ENCODE results near the gene ELFN1. TPM values are rescaled to one million over a fixed set of nuclear protein-coding genes. Genes with fewer than 3 reads are reported as not detected.

Gene ELFN1
- total RNA-seq, 1 donor from 2014 or later: 19.7 TPM

DNA sequence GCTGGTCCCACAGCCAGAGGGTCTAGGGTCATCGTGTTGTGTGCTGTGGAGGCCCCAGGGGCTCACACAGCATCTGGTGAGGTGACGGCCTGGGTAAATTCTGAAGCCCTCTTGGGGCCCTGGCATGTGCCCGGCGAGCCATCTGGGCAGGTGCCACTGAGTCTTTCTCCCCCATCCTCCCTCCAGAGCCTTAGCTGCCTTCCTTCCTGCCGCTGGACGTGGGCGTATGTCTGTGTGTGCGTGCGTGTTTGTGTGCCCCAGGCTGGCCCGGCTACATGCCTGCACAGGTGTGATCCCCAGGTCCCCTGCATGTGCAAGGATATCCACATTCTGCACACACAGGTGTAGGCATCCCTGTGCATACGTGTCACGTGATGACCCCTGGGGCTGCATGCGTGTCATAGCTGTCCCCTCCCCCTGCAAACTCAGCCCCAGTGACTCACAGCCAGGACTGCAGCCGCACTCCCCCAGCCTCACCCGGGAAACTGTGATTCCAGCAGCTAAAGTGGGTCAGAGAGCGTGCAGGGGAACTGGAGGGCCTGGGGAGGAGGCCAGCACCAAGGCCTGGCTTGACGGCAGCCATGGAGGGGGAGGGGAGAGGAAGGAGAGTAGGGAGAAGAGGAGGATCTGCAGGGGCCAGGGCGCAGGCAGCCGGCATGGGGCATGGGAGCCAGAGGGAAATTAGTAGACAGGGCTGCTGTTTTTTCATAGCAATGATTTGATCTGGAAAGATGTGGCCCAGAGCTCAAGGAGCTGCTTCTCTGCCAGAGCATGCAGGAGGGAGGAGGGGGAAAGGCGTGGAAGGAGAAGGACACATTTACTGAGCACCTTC is 46.4 kb downstream of the ELFN1 start:
- Mint-ChIP-seq H3K27ac (ENCODE audit: unreplicated experiment) (no peak overlapping the region), H3K4me1 (ENCODE audit: low read depth, unreplicated experiment) (peaks cover 16% of the 10 kb centered on the region), H3K4me3 (ENCODE audit: unreplicated experiment) (no peak overlapping the region), H3K27me3 (ENCODE audit: low read depth, unreplicated experiment) (no peaks in the 10 kb centered on the region), H3K36me3 (ENCODE audit: low read depth, unreplicated experiment) (peaks cover 10% of the 10 kb centered on the region), H3K9me3 (ENCODE audit: unreplicated experiment) (no peaks in the 10 kb centered on the region)
- H2AFZ ChIP-seq (ENCODE audit: low read depth, low read length): no peak overlapping the region
- TF ChIP-seq, protein P1, sequence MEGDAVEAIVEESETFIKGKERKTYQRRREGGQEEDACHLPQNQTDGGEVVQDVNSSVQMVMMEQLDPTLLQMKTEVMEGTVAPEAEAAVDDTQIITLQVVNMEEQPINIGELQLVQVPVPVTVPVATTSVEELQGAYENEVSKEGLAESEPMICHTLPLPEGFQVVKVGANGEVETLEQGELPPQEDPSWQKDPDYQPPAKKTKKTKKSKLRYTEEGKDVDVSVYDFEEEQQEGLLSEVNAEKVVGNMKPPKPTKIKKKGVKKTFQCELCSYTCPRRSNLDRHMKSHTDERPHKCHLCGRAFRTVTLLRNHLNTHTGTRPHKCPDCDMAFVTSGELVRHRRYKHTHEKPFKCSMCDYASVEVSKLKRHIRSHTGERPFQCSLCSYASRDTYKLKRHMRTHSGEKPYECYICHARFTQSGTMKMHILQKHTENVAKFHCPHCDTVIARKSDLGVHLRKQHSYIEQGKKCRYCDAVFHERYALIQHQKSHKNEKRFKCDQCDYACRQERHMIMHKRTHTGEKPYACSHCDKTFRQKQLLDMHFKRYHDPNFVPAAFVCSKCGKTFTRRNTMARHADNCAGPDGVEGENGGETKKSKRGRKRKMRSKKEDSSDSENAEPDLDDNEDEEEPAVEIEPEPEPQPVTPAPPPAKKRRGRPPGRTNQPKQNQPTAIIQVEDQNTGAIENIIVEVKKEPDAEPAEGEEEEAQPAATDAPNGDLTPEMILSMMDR (IDR thresholded peaks at IDR 0.05; ENCODE audit: insufficient read depth, low read depth, low read length): no peak
- no peak for TF ChIP-seq EZH2 (IDR thresholded peaks at IDR 0.05; ENCODE audit: insufficient read depth, low read length)
- H3K4me1 ChIP-seq (ENCODE audit: insufficient read depth, low read length): peaks cover 12% of the 10 kb centered on the region
- H4K20me1 ChIP-seq (ENCODE audit: insufficient read depth, low read length): peaks cover 6% of the 10 kb centered on the region
- no peak overlapping the region for H3K4me3 ChIP-seq (ENCODE audit: insufficient read depth, low read depth, low read length)
- FAIRE-seq (no peak), DNase-seq (ENCODE audit: low read depth) (peak; percentile 61)
- peak overlapping the region; percentile 72 for H3K4me2 ChIP-seq (ENCODE audit: low read length)
- no peak overlapping the region for H3K9ac ChIP-seq (ENCODE audit: low read length)
- no peaks in the 10 kb centered on the region for H3K36me3 ChIP-seq (ENCODE audit: insufficient read depth, low read length)
- no peaks in the 10 kb centered on the region for H3K79me2 ChIP-seq (ENCODE audit: insufficient read depth, low read length)
- peaks cover 4% of the 10 kb centered on the region for H3K9me3 ChIP-seq (ENCODE audit: insufficient read depth, low read depth, low read length)
- no peaks in the 10 kb centered on the region for H3K27me3 ChIP-seq (ENCODE audit: insufficient read depth, low read length)
- no peak overlapping the region for H3K27ac ChIP-seq (ENCODE audit: low read depth, low read length)

DNA sequence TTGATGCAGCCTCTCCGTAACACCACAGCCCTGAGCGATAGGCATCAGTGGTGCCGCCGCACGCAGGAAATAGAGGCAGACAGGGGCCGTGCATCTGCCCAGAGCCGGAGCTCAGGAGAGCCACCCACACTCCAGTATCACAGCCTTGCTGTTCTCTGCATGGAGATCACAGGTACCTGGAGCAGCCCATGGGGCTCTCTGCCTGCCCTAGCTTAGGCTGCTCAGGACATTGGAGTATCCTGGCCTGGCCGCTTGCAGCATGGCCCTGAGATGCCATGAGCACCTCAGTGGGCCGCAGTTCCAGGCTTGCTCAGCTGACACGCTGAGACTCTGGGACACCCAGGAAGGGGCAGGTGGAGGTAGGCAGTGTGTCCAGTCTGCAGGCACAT is 47.0 kb downstream of the ELFN1 start:
- no peak for FAIRE-seq
- H3K27ac ChIP-seq (ENCODE audit: low read depth, low read length): no peak overlapping the region
- H3K27ac Mint-ChIP-seq (ENCODE audit: unreplicated experiment): peak overlapping the region; percentile 18

More for the DNA sequence above, 47.0 kb downstream of the ELFN1 start:
- Histone ChIP-seq H3K79me2 (ENCODE audit: insufficient read depth, low read length) (no peaks in the 10 kb centered on the region), H3K9ac (ENCODE audit: low read length) (no peak overlapping the region), H3K27me3 (ENCODE audit: insufficient read depth, low read length) (no peaks in the 10 kb centered on the region), H3K4me3 (ENCODE audit: insufficient read depth, low read depth, low read length) (no peak overlapping the region), H3K4me2 (ENCODE audit: low read length) (peak overlapping the region; percentile 72), H2AFZ (ENCODE audit: low read depth, low read length) (no peak overlapping the region), H4K20me1 (ENCODE audit: insufficient read depth, low read length) (peaks cover 6% of the 10 kb centered on the region), H3K4me1 (ENCODE audit: insufficient read depth, low read length) (peaks cover 12% of the 10 kb centered on the region), H3K36me3 (ENCODE audit: insufficient read depth, low read length) (no peaks in the 10 kb centered on the region), H3K9me3 (ENCODE audit: insufficient read depth, low read depth, low read length) (peaks cover 4% of the 10 kb centered on the region)
- DNase-seq (ENCODE audit: low read depth): no peak
- no peak overlapping the region for H3K4me3 Mint-ChIP-seq (ENCODE audit: unreplicated experiment)
- H3K9me3 Mint-ChIP-seq (ENCODE audit: unreplicated experiment): no peaks in the 10 kb centered on the region
- peaks cover 16% of the 10 kb centered on the region for H3K4me1 Mint-ChIP-seq (ENCODE audit: low read depth, unreplicated experiment)
- no peaks in the 10 kb centered on the region for H3K27me3 Mint-ChIP-seq (ENCODE audit: low read depth, unreplicated experiment)
- peaks cover 10% of the 10 kb centered on the region for H3K36me3 Mint-ChIP-seq (ENCODE audit: low read depth, unreplicated experiment)
- no peak for TF ChIP-seq EZH2 (IDR thresholded peaks at IDR 0.05; ENCODE audit: insufficient read depth, low read length)
- TF ChIP-seq, protein P1 (IDR thresholded peaks at IDR 0.05; ENCODE audit: insufficient read depth, low read depth, low read length): no peak

All from astrocyte (in vitro differentiated cells and primary cell).